ENCODE data around the gene AFG3L2.

The AFG3L2 gene

DNA sequence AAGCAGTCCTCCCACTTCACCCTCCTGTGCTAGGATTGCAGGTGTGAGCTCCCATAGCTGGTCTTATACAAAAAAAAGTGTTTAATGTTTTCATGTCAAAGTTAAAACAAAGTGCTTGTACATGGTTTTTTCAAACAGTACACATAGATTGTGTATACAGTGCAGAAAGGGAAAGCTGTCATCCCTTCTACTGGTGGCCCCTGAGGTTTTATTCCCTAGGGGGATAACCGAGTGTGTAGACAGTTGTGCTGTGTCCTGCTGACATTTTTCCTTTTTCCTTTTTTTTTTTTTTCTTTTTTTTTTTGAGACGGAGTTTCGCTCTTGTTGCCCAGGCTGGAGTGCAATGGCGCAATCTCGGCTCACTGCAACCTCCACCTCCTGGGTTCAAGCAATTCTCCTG lies 58.2 kb downstream of the AFG3L2 start:
- no peak overlapping the region for H3K4me3 ChIP-seq (ENCODE audit: low read length)
- no peak for DNase-seq (ENCODE audit: low read depth)
- TF ChIP-seq, protein P1, sequence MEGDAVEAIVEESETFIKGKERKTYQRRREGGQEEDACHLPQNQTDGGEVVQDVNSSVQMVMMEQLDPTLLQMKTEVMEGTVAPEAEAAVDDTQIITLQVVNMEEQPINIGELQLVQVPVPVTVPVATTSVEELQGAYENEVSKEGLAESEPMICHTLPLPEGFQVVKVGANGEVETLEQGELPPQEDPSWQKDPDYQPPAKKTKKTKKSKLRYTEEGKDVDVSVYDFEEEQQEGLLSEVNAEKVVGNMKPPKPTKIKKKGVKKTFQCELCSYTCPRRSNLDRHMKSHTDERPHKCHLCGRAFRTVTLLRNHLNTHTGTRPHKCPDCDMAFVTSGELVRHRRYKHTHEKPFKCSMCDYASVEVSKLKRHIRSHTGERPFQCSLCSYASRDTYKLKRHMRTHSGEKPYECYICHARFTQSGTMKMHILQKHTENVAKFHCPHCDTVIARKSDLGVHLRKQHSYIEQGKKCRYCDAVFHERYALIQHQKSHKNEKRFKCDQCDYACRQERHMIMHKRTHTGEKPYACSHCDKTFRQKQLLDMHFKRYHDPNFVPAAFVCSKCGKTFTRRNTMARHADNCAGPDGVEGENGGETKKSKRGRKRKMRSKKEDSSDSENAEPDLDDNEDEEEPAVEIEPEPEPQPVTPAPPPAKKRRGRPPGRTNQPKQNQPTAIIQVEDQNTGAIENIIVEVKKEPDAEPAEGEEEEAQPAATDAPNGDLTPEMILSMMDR (IDR thresholded peaks at IDR 0.05; ENCODE audit: insufficient read depth, low read depth, low read length, missing control alignments) = no peak

DNA sequence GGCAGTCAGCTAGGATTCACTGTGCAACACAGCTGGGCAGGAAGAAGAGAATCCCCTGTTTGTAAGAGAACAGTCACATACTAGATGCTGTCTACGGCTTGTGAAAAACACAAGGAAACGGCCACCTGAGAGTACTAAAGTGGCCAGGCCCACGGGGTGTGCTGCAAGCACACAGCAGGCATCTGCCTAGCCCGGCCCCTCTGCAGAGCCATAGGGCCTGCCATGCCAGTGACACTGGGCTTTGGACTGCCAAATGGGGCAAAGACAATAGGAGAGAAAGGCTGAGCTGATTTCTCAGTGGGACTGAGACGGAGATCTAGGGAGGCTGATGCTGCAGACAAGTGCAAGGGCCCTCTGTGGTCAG lies 58.7 kb downstream of the AFG3L2 start:
- TF ChIP-seq, protein P1 (IDR thresholded peaks at IDR 0.05; ENCODE audit: insufficient read depth, low read depth, low read length, missing control alignments) = no peak
- no peak overlapping the region for H3K4me3 ChIP-seq (ENCODE audit: low read length)
- no peak for DNase-seq (ENCODE audit: low read depth)

DNA sequence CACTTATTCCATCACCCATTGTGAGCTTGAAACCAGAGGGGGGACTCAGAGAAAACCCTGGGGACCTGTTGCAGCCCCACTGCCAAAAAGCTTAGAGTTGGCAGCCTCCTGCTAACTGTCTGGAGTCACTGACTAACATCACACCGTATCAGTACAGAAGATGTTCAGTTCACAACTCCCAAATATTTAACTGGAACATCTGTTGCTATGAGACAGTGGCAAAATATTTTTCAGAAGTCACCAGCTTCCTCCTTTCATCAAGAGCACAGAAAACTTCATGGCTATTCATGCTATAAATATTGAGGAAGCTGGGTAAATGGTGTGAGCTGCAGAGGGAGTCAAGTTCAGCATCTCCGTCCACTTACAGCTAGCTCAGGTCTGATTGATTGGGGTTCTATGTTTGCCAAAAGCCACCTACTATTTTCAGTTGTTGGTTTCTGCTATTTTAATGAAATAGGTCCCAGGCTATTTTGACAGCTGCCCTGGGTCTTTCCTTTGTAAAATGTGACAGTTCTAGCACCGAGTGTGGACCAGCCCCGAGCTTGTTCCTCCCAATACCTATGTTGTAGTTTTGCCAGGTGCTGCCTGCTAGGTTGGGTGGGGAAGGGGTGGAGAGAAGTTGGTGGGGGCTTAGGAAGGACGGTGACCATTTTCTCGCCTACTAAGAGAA lies 59.2 kb downstream of the AFG3L2 start:
- TF ChIP-seq, protein P1 (IDR thresholded peaks at IDR 0.05; ENCODE audit: insufficient read depth, low read depth, low read length, missing control alignments) = no peak
- no peak overlapping the region for H3K4me3 ChIP-seq (ENCODE audit: low read length)
- DNase-seq (ENCODE audit: low read depth) = no peak

GRCh38 chr18:12315911-12316310 lies 61.1 kb downstream of the AFG3L2 start:
- DNase-seq (ENCODE audit: low read depth) = no peak
- no peak overlapping the region for H3K4me3 ChIP-seq (ENCODE audit: low read length)
- TF ChIP-seq, protein P1 (IDR thresholded peaks at IDR 0.05; ENCODE audit: insufficient read depth, low read depth, low read length, missing control alignments) = no peak

- DNase-seq (ENCODE audit: low read depth) = no peak
- TF ChIP-seq, protein P1 (IDR thresholded peaks at IDR 0.05; ENCODE audit: insufficient read depth, low read depth, low read length, missing control alignments) = no peak
- H3K4me3 ChIP-seq (ENCODE audit: low read length) = no peak overlapping the region
These were observed 61.5 kb downstream of the AFG3L2 start for GRCh38 chr18:12315490-12315889.

GRCh38 chr18:12314591-12315305 lies 62.3 kb downstream of the AFG3L2 start:
- H3K4me3 ChIP-seq (ENCODE audit: low read length) = no peak overlapping the region
- TF ChIP-seq, protein P1 (IDR thresholded peaks at IDR 0.05; ENCODE audit: insufficient read depth, low read depth, low read length, missing control alignments) = no peak
- DNase-seq (ENCODE audit: low read depth) = no peak
